CD14-positive monocyte (primary cell): ENCODE measurements around the gene IFIT3. TPM values are rescaled to one million over a fixed set of nuclear protein-coding genes. Genes with fewer than 3 reads are reported as not detected.

Experiments
- DNase-seq, 3 donors: peaks; one replicate each; pipeline ENCODE4 v3.0.0-alpha.2; 2011 to 2022
- H2AFZ ChIP-seq: 2 replicates; pipeline ENCODE4 v1.6.0; 2012; ENCODE audit warnings: mild to moderate bottlenecking, low read depth, low read length, inconsistent platforms; ENCODE audit not compliant: insufficient read depth, poor library complexity, severe bottlenecking
- H3K27ac ChIP-seq, 2 donors: 1 replicate in 1 of 2; 2 replicates in 1 of 2; pipeline ENCODE4 v1.5.1; 2012 to 2013; ENCODE audit warnings: low read length in 2 of 2, control low read depth in 1 of 2, inconsistent platforms in 1 of 2, low read depth in 1 of 2, mild to moderate bottlenecking in 1 of 2
- H3K27me3 ChIP-seq, 2 donors: one replicate each; pipeline versions ENCODE4 v1.6.0 to v1.6.1; 2011 to 2013; ENCODE audit warnings: low read length in 2 of 2; ENCODE audit not compliant: control insufficient read depth in 2 of 2, insufficient read depth in 2 of 2
- H3K36me3 ChIP-seq, 2 donors: replicated peaks in 1 of 2; 1 replicate in 1 of 2; 2 replicates in 1 of 2; pipeline versions ENCODE4 v1.5.1 to v1.6.1; 2012 to 2013; ENCODE audit warnings: low read length in 2 of 2, control low read depth in 1 of 2, inconsistent platforms in 1 of 2, mild to moderate bottlenecking in 1 of 2; ENCODE audit not compliant: insufficient read depth in 2 of 2, control insufficient read depth in 1 of 2
- H3K4me1 ChIP-seq, 2 donors: 1 replicate in 1 of 2; 2 replicates in 1 of 2; pipeline versions ENCODE4 v1.5.1 to v1.6.1; 2012 to 2013; ENCODE audit warnings: low read length in 2 of 2, control low read depth in 1 of 2, inconsistent platforms in 1 of 2, mild to moderate bottlenecking in 1 of 2, moderate library complexity in 1 of 2; ENCODE audit not compliant: insufficient read depth in 2 of 2, control insufficient read depth in 1 of 2
- H3K4me2 ChIP-seq: replicated peaks from 2 replicates; pipeline ENCODE3; 2012; ENCODE audit warnings: low read length, moderate library complexity, mild to moderate bottlenecking; ENCODE audit not compliant: poor library complexity, severe bottlenecking; ENCODE audit errors: extremely low read depth
- H3K4me3 ChIP-seq, 3 experiments: fragments of 200-600 bp in 1 of 3; sonication (generic) in 1 of 3; replicated peaks in 1 of 3; 1 replicate in 2 of 3; 2 replicates in 1 of 3; pipeline ENCODE4 v1.5.1; 2011 to 2013; ENCODE audit warnings: low read length in 3 of 3, mild to moderate bottlenecking in 3 of 3, control low read depth in 2 of 3, low read depth in 2 of 3, inconsistent platforms in 1 of 3, moderate library complexity in 1 of 3
- H3K79me2 ChIP-seq: 2 replicates; pipeline ENCODE4 v1.6.0; 2012; ENCODE audit warnings: mild to moderate bottlenecking, control low read depth, inconsistent platforms, low read length, moderate library complexity; ENCODE audit not compliant: insufficient read depth
- H3K9ac ChIP-seq: 2 replicates; pipeline ENCODE4 v1.6.0; 2017; ENCODE audit warnings: low read length, mild to moderate bottlenecking; ENCODE audit not compliant: insufficient read depth, poor library complexity, severe bottlenecking
- H3K9me3 ChIP-seq, 2 donors: replicated peaks in 1 of 2; 1 replicate in 1 of 2; 2 replicates in 1 of 2; pipeline versions ENCODE4 v1.5.1 to v1.6.1; 2012 to 2013; ENCODE audit warnings: low read length in 2 of 2, control low read depth in 1 of 2; ENCODE audit not compliant: control insufficient read depth in 1 of 2, insufficient read depth in 1 of 2
- H4K20me1 ChIP-seq: 2 replicates; pipeline ENCODE4 v1.6.0; 2012; ENCODE audit warnings: mild to moderate bottlenecking, low read length, control low read depth, moderate library complexity; ENCODE audit not compliant: insufficient read depth
- H3K27ac Mint-ChIP-seq, 7 donors: one replicate each; pipeline ENCODE4 v1.8.0; 2020; ENCODE audit warnings: mild to moderate bottlenecking in 7 of 7, mixed read lengths in 7 of 7, moderate library complexity in 6 of 7, inconsistent platforms in 2 of 7
- H3K27me3 Mint-ChIP-seq, 3 donors: one replicate each; pipeline ENCODE4 v1.8.0; 2021 to 2022; ENCODE audit warnings: low read depth in 3 of 3, mild to moderate bottlenecking in 3 of 3, mixed read lengths in 3 of 3, moderate library complexity in 3 of 3, inconsistent platforms in 1 of 3
- H3K36me3 Mint-ChIP-seq, 2 donors: one replicate each; pipeline ENCODE4 v1.8.0; 2020; ENCODE audit warnings: mixed read lengths in 2 of 2, inconsistent platforms in 1 of 2, mild to moderate bottlenecking in 1 of 2
- H3K4me1 Mint-ChIP-seq: one replicate; pipeline ENCODE4 v1.8.0; 2020; ENCODE audit warnings: mild to moderate bottlenecking, mixed read lengths
- H3K4me3 Mint-ChIP-seq, 2 donors: one replicate each; pipeline ENCODE4 v1.8.0; 2020; ENCODE audit warnings: mild to moderate bottlenecking in 2 of 2, mixed read lengths in 2 of 2, moderate library complexity in 1 of 2
- H3K9me3 Mint-ChIP-seq, 7 donors: one replicate each; pipeline ENCODE4 v1.8.0; 2020 to 2022; ENCODE audit warnings: mixed read lengths in 7 of 7, mild to moderate bottlenecking in 6 of 7, moderate library complexity in 6 of 7, inconsistent platforms in 2 of 7
- WGBS: methylation state at CpG from one replicate; pipeline ENCODE4 v1.1.5; 2013; ENCODE audit warnings: missing lambda C conversion rate; ENCODE audit not compliant: insufficient coverage; 5-methylcytosine and 5-hydroxymethylcytosine counted together
- intact Hi-C, 2 donors: fragments of 100-400 bp; cut with micrococcal nuclease; formaldehyde crosslinking; loops; one replicate each; pipeline versions ENCODE4 v1.15.0 to v1.15.1; 2023
- polyA plus RNA-seq, 3 donors: library from polyadenylated mRNA; depleted of rRNA in 1 of 3; unstranded in 2 of 3; stranded (reverse) in 1 of 3; fragments of 300-500 nt in 2 of 3; fragments of >200 nt in 1 of 3; fragmentation: Illumina TruSeq in 2 of 3; gene quantifications; 1 replicate in 2 of 3; 2 replicates in 1 of 3; pipeline ENCODE4 v1.2.3, GENCODE V29; 2012 to 2021
- TF ChIP-seq, protein P1 (sequence below): fragments of 200-600 bp; IDR thresholded peaks from one replicate; pipeline ENCODE4 v1.8.0; 2022; ENCODE audit warnings: antibody characterized with exemption, mild to moderate bottlenecking

The IFIT3 gene
- polyA plus RNA-seq, 3 donors = 13.8 to 38.0 (median 26.4) TPM

GRCh38 chr10:89280508-89280907 is 47.3 kb upstream of the IFIT3 start:
- Histone ChIP-seq H4K20me1 (no peaks in the 10 kb centered on the region), H3K9me3 (no peaks in the 10 kb centered on the region), H3K4me1 (no peaks in the 10 kb centered on the region), H3K27ac (no peak overlapping the region), H3K27me3 (no peaks in the 10 kb centered on the region), H3K36me3 (no peaks in the 10 kb centered on the region), H3K9ac (no peak overlapping the region), H3K79me2 (no peaks in the 10 kb centered on the region), H3K4me2 (no peak overlapping the region), H3K4me3 (no peak overlapping the region), H2AFZ (no peak overlapping the region)
- Mint-ChIP-seq H3K4me3 (no peak overlapping the region), H3K9me3 (no peaks in the 10 kb centered on the region), H3K27ac (no peak overlapping the region), H3K36me3 (no peaks in the 10 kb centered on the region), H3K27me3 (no peaks in the 10 kb centered on the region), H3K4me1 (peaks cover 8% of the 10 kb centered on the region)
- 100% methylated on average over 1 of the region's 3 CpGs for WGBS
- intact Hi-C loops = no loop called here
- DNase-seq = no peak
- TF ChIP-seq, protein P1, sequence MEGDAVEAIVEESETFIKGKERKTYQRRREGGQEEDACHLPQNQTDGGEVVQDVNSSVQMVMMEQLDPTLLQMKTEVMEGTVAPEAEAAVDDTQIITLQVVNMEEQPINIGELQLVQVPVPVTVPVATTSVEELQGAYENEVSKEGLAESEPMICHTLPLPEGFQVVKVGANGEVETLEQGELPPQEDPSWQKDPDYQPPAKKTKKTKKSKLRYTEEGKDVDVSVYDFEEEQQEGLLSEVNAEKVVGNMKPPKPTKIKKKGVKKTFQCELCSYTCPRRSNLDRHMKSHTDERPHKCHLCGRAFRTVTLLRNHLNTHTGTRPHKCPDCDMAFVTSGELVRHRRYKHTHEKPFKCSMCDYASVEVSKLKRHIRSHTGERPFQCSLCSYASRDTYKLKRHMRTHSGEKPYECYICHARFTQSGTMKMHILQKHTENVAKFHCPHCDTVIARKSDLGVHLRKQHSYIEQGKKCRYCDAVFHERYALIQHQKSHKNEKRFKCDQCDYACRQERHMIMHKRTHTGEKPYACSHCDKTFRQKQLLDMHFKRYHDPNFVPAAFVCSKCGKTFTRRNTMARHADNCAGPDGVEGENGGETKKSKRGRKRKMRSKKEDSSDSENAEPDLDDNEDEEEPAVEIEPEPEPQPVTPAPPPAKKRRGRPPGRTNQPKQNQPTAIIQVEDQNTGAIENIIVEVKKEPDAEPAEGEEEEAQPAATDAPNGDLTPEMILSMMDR = no peak

DNA sequence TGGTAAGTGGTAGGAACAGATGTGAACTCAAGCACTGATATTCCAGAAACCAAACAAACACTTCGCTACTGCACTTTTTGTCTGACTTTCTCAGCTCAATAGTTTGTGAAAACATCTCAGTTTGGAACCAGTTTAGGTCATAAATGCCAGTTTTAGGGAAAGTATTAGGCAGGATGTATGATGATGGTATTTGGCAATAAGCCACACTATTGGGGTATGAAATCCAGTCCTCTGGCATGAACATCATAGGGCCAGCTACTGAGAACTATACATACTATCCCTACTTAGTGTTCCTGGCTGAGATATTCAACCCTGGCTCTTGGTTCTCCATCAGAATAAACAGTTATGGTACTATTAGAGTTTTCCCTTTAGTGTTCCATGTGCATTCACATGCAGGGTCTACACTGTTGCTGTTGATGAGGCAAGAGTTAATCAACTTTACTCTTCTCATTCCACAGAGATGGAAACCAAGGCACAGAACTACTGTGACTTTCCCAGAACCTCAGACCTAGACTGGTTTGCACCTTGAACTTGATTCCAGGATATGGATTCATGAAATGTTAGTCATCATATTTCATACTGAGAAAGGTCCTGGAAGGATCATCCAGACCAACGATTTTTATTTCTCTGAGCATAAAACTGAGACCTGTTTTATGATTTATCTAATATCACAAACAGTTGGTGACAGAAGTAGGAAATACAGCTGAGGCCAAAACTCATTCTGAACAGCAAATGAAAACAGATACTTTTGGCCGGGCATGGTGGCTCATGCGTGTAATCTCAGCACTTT is 46.0 kb upstream of the IFIT3 start:
- 100% methylated on average over 2 of the region's 4 CpGs for WGBS
- Mint-ChIP-seq H3K27ac (no peak overlapping the region), H3K36me3 (no peaks in the 10 kb centered on the region), H3K4me3 (no peak overlapping the region), H3K9me3 (peaks cover 0 to 3% (median 0%) of the 10 kb centered on the region in 7 donors), H3K4me1 (peaks cover 8% of the 10 kb centered on the region), H3K27me3 (peaks cover 0 to 2% (median 0%) of the 10 kb centered on the region in 3 donors)
- Histone ChIP-seq H4K20me1 (no peaks in the 10 kb centered on the region), H3K9ac (no peak overlapping the region), H3K36me3 (no peaks in the 10 kb centered on the region), H3K27me3 (no peaks in the 10 kb centered on the region), H2AFZ (no peak overlapping the region), H3K4me1 (no peaks in the 10 kb centered on the region), H3K4me2 (no peak overlapping the region), H3K9me3 (no peaks in the 10 kb centered on the region), H3K4me3 (no peak overlapping the region), H3K27ac (no peak overlapping the region), H3K79me2 (no peaks in the 10 kb centered on the region)
- TF ChIP-seq, protein P1 = no peak
- intact Hi-C loops = no loop called here
- DNase-seq = no peak
